Panc1 (cell line): ENCODE data around the gene HAND1. TPM values are rescaled to one million over a fixed set of nuclear protein-coding genes. Genes with fewer than 3 reads are reported as not detected.

Source experiments
- ATAC-seq: fragments of 200-7000 bp; cut with Tn5 transposase; 2 replicates; pipeline ENCODE4 v1.9.1; 2020; ENCODE audit warnings: mild to moderate bottlenecking, moderate library complexity
- BruUV-seq: library from RNA; stranded (reverse); fragments of 400-500 nt; replicated peaks from 2 replicates; lab custom pipeline; 2021; lab: Mats Ljungman, UMichigan
- CTCF ChIA-PET: fragments of 300-600 bp; sonication (Branson Sonifier 250); formaldehyde crosslinking; loops from one replicate; lab custom pipeline; 2022; ENCODE audit warnings: antibody characterized with exemption; lab: Charles Lee
- POLR2A ChIA-PET: fragments of 300-600 bp; sonication (Branson Sonifier 250); formaldehyde crosslinking; loops from one replicate; lab custom pipeline; 2022; ENCODE audit warnings: antibody characterized with exemption; lab: Charles Lee
- DNase-seq: peaks from one replicate; pipeline ENCODE4 v3.0.0-alpha.2; 2010; ENCODE audit warnings: low read depth, low spot score
- H3K27ac ChIP-seq: 2 replicates; pipeline ENCODE4 v1.5.1; 2011; ENCODE audit warnings: mild to moderate bottlenecking, low read length, inconsistent platforms
- H3K27me3 ChIP-seq: fragments of 200-500 bp; sonication (Bioruptor generic); 2 replicates; pipeline ENCODE4 v1.6.0; 2014; ENCODE audit warnings: low read length, inconsistent platforms; ENCODE audit not compliant: control insufficient read depth, insufficient read depth
- H3K36me3 ChIP-seq: fragments of 200-500 bp; sonication (Bioruptor generic); 2 replicates; pipeline ENCODE4 v1.5.1; 2014; ENCODE audit warnings: inconsistent platforms, mild to moderate bottlenecking, low read length, moderate library complexity; ENCODE audit not compliant: control insufficient read depth, insufficient read depth
- H3K4me1 ChIP-seq: 2 replicates; pipeline ENCODE4 v1.5.1; 2011; ENCODE audit warnings: inconsistent platforms, mild to moderate bottlenecking, low read length, moderate library complexity; ENCODE audit not compliant: control insufficient read depth, insufficient read depth
- H3K4me3 ChIP-seq, 2 experiments: 2 replicates each; pipeline ENCODE4 v1.5.1; 2011 to 2012; ENCODE audit warnings: low read depth in 2 of 2, low read length in 2 of 2, mild to moderate bottlenecking in 2 of 2, inconsistent platforms in 1 of 2, moderate library complexity in 1 of 2
- H3K9me3 ChIP-seq: fragments of 200-500 bp; sonication (Bioruptor generic); 2 replicates; pipeline ENCODE4 v1.5.1; 2014; ENCODE audit warnings: low read depth, mild to moderate bottlenecking, inconsistent platforms, low read length, moderate library complexity; ENCODE audit not compliant: control insufficient read depth, insufficient read depth
- CTCF ChIP-seq: fragments of 450-650 bp; IDR thresholded peaks from 2 replicates; pipeline ENCODE4 v1.5.1; 2017; ENCODE audit warnings: mild to moderate bottlenecking
- POLR2AphosphoS5 ChIP-seq: IDR thresholded peaks from 2 replicates; pipeline ENCODE4 v1.6.1; 2012; ENCODE audit warnings: mild to moderate bottlenecking, low read depth, low read length, moderate library complexity
- REST ChIP-seq, 2 experiments: IDR thresholded peaks; 2 replicates each; pipeline ENCODE4 v1.6.1; 2011 to 2012; ENCODE audit warnings: low read depth in 2 of 2, control low read depth in 1 of 2, low read length in 1 of 2, mild to moderate bottlenecking in 1 of 2, moderate library complexity in 1 of 2; ENCODE audit not compliant: insufficient read depth in 1 of 2
- SIN3A ChIP-seq: IDR thresholded peaks from 2 replicates; pipeline ENCODE4 v1.6.1; 2012; ENCODE audit warnings: low read depth, mild to moderate bottlenecking, low read length, moderate library complexity, borderline replicate concordance; ENCODE audit not compliant: insufficient read depth
- TCF7L2 ChIP-seq: IDR thresholded peaks from 2 replicates; pipeline ENCODE4 v1.6.1; 2011; ENCODE audit warnings: mild to moderate bottlenecking, low read depth, low read length, inconsistent platforms
- in situ Hi-C: cut with HindIII; loops from 2 replicates; pipeline ENCODE4 v1.10.0; 2016; ENCODE audit warnings: low sequenced_read_pairs, low pct_unique_long_range_greater_than_20kb
- intact Hi-C: fragments of 100-400 bp; cut with micrococcal nuclease; formaldehyde crosslinking; loops from one replicate; pipeline ENCODE4 v1.10.0; 2022; ENCODE audit not compliant: unreplicated experiment
- total RNA-seq: library from RNA; stranded (reverse); gene quantifications from one replicate; pipeline ENCODE4 v1.2.1, GENCODE V29; 2021; ENCODE audit not compliant: unreplicated experiment

Gene HAND1
- total RNA-seq, 1 experiment from 2014 or later, result 0.10 TPM

DNA sequence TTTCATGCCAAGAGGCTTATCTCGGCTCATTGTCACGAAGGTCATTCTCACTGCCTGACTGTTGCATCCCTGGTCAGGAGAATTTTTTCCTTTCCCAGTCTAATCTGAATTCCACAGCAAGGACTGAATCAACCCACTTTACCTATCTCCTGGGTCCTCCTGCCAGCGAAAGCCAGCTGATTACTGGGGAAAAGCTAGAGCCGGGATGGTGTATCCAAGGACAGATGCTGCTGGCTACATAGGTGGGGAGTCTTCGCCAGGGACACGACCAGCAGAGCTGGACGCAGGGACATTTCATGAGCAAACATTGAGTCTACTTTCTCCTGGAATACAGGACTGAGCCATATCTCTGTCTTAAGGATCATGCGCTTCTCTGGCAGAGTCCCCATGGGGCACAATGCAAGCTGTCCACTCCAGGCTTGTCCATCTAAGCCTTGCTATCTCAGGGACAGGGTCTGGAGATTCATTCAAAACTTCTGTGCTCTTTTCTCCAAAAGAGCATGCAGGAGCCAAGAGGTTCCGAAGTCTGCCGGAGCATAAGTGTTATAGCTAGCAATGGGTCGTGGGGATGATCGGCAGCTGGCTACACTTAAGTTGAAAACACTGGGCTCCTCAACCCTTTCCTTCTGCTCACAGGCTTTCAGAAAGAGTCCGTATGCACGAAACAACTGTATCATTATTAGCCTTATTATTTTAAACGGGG, 6.5 kb upstream of the HAND1 start:
- POLR2A ChIA-PET, result no interaction called here
- in situ Hi-C loops, result no loop called here
- intact Hi-C loops, result no loop called here
- H3K36me3 ChIP-seq, result no peaks in the 10 kb centered on the region
- H3K27ac ChIP-seq, result no peak overlapping the region
- no peak overlapping the region for H3K4me3 ChIP-seq
- DNase-seq (no peak), ATAC-seq (no peak)
- no peaks in the 10 kb centered on the region for H3K9me3 ChIP-seq
- BruUV-seq, result no TSS peak
- CTCF ChIA-PET, result no interaction called here
- H3K27me3 ChIP-seq, result peaks cover 31% of the 10 kb centered on the region
- TF ChIP-seq CTCF, result no peak
- TF ChIP-seq TCF7L2, result no peak
- TF ChIP-seq REST (IDR thresholded peaks at IDR 0.05; ENCODE audit: insufficient read depth in 1 of 2, low read depth in 2 of 2, low read length in 1 of 2), result no peak
- no peak for TF ChIP-seq POLR2AphosphoS5
- no peaks in the 10 kb centered on the region for H3K4me1 ChIP-seq

DNA sequence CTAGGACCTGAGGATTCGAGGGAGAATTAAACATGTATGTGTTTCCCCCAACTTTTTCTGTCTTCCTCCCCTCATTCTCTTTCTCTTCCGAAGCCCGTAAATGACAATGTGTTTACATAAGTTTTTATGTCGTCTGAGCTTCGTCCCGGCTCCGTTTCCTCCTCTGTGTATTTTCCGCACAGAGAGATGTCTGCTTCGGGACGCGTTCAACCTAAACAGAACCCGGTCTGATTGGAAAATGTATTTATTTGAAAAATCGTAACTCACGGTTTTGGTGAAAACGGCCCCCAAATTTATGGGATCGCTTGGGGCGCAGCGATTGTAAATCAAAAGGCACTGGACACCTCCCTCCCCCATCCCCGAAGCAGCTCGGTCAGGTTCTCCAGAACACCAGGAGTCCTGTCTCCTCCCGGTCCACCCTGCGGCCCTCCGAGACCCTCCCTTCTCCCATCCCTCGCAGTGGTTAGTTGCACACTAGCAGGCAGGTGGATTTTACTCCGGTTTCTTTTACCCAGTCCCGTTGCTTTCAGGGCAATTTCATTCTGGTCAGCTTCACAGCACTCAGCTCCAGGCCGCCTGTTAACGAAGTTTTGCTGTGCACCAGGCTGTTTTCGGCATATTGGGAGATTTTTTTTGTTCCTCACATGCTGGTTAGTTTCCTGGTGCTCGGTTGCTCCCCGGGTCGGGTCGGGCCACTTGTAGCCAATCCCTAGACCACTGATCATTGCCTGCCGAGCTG, 5.8 kb upstream of the HAND1 start:
- no peaks in the 10 kb centered on the region for H3K36me3 ChIP-seq
- DNase-seq (no peak), ATAC-seq (no peak)
- BruUV-seq, result no TSS peak
- H3K27me3 ChIP-seq, result peaks cover 33% of the 10 kb centered on the region
- no peak overlapping the region for H3K4me3 ChIP-seq
- no peak overlapping the region for H3K27ac ChIP-seq
- no peaks in the 10 kb centered on the region for H3K9me3 ChIP-seq
- intact Hi-C loops (no loop called here), in situ Hi-C loops (no loop called here)
- POLR2A ChIA-PET, result no interaction called here
- CTCF ChIA-PET, result no interaction called here
- no peaks in the 10 kb centered on the region for H3K4me1 ChIP-seq
- TF ChIP-seq CTCF (no peak), REST (IDR thresholded peaks at IDR 0.05; ENCODE audit: insufficient read depth in 1 of 2, low read depth in 2 of 2, low read length in 1 of 2) (no peak), TCF7L2 (no peak), SIN3A (no peak), POLR2AphosphoS5 (no peak)
